ENCODE results near the gene PPM1J.

Gene PPM1J

GRCh38 chr1:112704934-112705627, 10.1 kb downstream of the PPM1J start:
- peak; percentile 73 for DNase-seq (ENCODE audit: low spot score)
- Mint-ChIP-seq H3K27me3 (ENCODE audit: low read depth) (peaks cover 12% of the 10 kb centered on the region), H3K4me3 (peak overlapping the region; percentile 87), H3K4me1 (ENCODE audit: low read depth) (peaks cover 59% of the 10 kb centered on the region), H3K9me3 (no peaks in the 10 kb centered on the region), H3K27ac (peak overlapping the region; percentile 93), H3K36me3 (ENCODE audit: low read depth) (peaks cover 18% of the 10 kb centered on the region)

- peaks cover 63% of the 10 kb centered on the region for H3K4me1 Mint-ChIP-seq (ENCODE audit: low read depth)
- H3K36me3 Mint-ChIP-seq (ENCODE audit: low read depth): peaks cover 25% of the 10 kb centered on the region
- peaks cover 10% of the 10 kb centered on the region for H3K27me3 Mint-ChIP-seq (ENCODE audit: low read depth)
- H3K4me3 Mint-ChIP-seq: peak overlapping the region; percentile 87
- DNase-seq (ENCODE audit: low spot score): peak; percentile 35
- H3K27ac Mint-ChIP-seq: peak overlapping the region; percentile 93
- H3K9me3 Mint-ChIP-seq: no peaks in the 10 kb centered on the region
Observed at GRCh38 chr1:112704391-112704933, 10.7 kb downstream of the PPM1J start.

GRCh38 chr1:112703706-112704105, 11.4 kb downstream of the PPM1J start:
- H3K9me3 Mint-ChIP-seq: no peaks in the 10 kb centered on the region
- peak overlapping the region; percentile 93 for H3K27ac Mint-ChIP-seq
- DNase-seq (ENCODE audit: low spot score): no peak
- peaks cover 5% of the 10 kb centered on the region for H3K27me3 Mint-ChIP-seq (ENCODE audit: low read depth)
- peaks cover 67% of the 10 kb centered on the region for H3K4me1 Mint-ChIP-seq (ENCODE audit: low read depth)
- peaks cover 31% of the 10 kb centered on the region for H3K36me3 Mint-ChIP-seq (ENCODE audit: low read depth)
- peak overlapping the region; percentile 87 for H3K4me3 Mint-ChIP-seq

GRCh38 chr1:112702420-112703261, 12.5 kb downstream of the PPM1J start:
- Mint-ChIP-seq H3K4me1 (ENCODE audit: low read depth) (peaks cover 63% of the 10 kb centered on the region), H3K27me3 (ENCODE audit: low read depth) (no peaks in the 10 kb centered on the region), H3K9me3 (no peaks in the 10 kb centered on the region), H3K36me3 (ENCODE audit: low read depth) (peaks cover 32% of the 10 kb centered on the region), H3K4me3 (peak overlapping the region; percentile 47), H3K27ac (peak overlapping the region; percentile 79)
- no peak for DNase-seq (ENCODE audit: low spot score)

- Mint-ChIP-seq H3K4me1 (ENCODE audit: low read depth) (peaks cover 61% of the 10 kb centered on the region), H3K4me3 (no peak overlapping the region), H3K27me3 (ENCODE audit: low read depth) (no peaks in the 10 kb centered on the region), H3K36me3 (ENCODE audit: low read depth) (peaks cover 34% of the 10 kb centered on the region), H3K27ac (peak overlapping the region; percentile 79), H3K9me3 (no peaks in the 10 kb centered on the region)
- no peak for DNase-seq (ENCODE audit: low spot score)
Observed at GRCh38 chr1:112702067-112702395, 13.1 kb downstream of the PPM1J start.

- Mint-ChIP-seq H3K4me3 (peak overlapping the region; percentile 59), H3K4me1 (ENCODE audit: low read depth) (peaks cover 61% of the 10 kb centered on the region), H3K36me3 (ENCODE audit: low read depth) (peaks cover 37% of the 10 kb centered on the region), H3K27ac (peak overlapping the region; percentile 91), H3K27me3 (ENCODE audit: low read depth) (no peaks in the 10 kb centered on the region), H3K9me3 (no peaks in the 10 kb centered on the region)
- DNase-seq (ENCODE audit: low spot score): no peak
Observed at GRCh38 chr1:112701227-112702066, 13.7 kb downstream of the PPM1J start.

DNA sequence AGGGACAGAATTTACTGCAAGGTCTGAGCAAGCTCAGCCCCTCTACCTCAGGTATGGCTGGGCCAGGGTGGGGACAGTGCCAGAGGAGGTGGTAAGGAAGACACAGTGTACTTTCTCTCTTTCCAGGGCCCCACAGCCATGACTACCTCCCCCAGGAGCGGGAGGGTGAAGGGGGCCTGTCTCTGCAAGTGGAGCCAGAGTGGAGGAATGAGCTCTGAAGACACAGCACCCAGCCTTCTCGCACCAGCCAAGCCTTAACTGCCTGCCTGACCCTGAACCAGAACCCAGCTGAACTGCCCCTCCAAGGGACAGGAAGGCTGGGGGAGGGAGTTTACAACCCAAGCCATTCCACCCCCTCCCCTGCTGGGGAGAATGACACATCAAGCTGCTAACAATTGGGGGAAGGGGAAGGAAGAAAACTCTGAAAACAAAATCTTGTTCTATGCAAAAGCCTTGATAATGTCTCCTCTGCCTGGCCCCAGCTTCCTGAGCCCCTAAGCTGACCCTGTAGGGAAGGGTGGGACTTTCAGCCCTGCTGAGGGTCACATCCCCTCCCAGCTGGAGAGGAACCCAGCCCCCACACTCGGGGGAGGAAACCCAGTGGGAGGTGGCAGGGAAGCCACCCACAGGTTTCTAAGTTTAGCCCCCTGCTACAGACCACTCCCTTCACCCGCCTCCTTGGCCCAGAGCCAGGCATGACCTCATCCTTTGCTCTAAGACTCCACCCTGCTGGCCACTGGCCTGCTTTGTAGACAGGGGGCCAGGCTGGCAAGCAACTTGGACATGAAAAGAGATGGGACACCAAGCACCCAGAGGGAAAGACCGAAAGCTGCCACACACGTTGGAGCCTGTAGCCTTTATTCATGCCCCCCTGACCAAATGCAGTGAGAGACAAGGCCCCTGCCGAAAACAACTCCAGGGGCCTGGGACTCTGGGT, 14.6 kb downstream of the PPM1J start:
- Mint-ChIP-seq H3K27ac (peak overlapping the region; percentile 91), H3K36me3 (ENCODE audit: low read depth) (peaks cover 37% of the 10 kb centered on the region), H3K4me3 (peak overlapping the region; percentile 59), H3K27me3 (ENCODE audit: low read depth) (no peaks in the 10 kb centered on the region), H3K4me1 (ENCODE audit: low read depth) (peaks cover 57% of the 10 kb centered on the region), H3K9me3 (no peaks in the 10 kb centered on the region)
- DNase-seq (ENCODE audit: low spot score): peak; percentile 64

GRCh38 chr1:112699425-112700144, 15.5 kb downstream of the PPM1J start:
- no peak for DNase-seq (ENCODE audit: low spot score)
- H3K27me3 Mint-ChIP-seq (ENCODE audit: low read depth): no peaks in the 10 kb centered on the region
- no peak overlapping the region for H3K4me3 Mint-ChIP-seq
- peak overlapping the region; percentile 91 for H3K27ac Mint-ChIP-seq
- no peaks in the 10 kb centered on the region for H3K9me3 Mint-ChIP-seq
- H3K36me3 Mint-ChIP-seq (ENCODE audit: low read depth): peaks cover 41% of the 10 kb centered on the region
- H3K4me1 Mint-ChIP-seq (ENCODE audit: low read depth): peaks cover 48% of the 10 kb centered on the region

- Mint-ChIP-seq H3K9me3 (no peaks in the 10 kb centered on the region), H3K27ac (no peak overlapping the region), H3K27me3 (ENCODE audit: low read depth) (no peaks in the 10 kb centered on the region), H3K4me3 (no peak overlapping the region), H3K4me1 (ENCODE audit: low read depth) (peaks cover 39% of the 10 kb centered on the region), H3K36me3 (ENCODE audit: low read depth) (peaks cover 41% of the 10 kb centered on the region)
- no peak for DNase-seq (ENCODE audit: low spot score)
Observed at GRCh38 chr1:112698366-112699310, 16.5 kb downstream of the PPM1J start.

DNA sequence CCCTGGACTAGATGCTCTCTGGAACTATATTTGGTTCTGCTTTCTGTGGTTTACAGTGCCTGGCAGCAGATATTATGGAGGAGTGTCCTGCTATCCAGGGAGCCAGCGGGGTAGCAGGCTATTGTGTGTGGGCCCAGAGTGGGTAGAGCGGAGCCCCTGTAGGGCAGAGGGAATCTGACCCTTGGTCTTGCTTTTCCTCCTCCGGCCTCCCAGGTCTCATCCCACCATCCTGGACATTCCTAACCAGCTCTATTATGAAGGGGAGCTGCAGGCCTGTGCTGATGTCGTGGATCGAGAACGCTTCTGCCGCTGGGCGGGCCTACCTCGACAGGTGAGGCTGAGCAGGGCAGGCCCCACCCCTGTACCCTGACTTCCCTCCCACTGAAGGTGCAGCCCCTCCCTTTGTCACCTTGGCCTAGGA, 17.3 kb downstream of the PPM1J start:
- Mint-ChIP-seq H3K4me1 (ENCODE audit: low read depth) (peaks cover 34% of the 10 kb centered on the region), H3K4me3 (no peak overlapping the region), H3K27me3 (ENCODE audit: low read depth) (no peaks in the 10 kb centered on the region), H3K27ac (no peak overlapping the region), H3K36me3 (ENCODE audit: low read depth) (peaks cover 40% of the 10 kb centered on the region), H3K9me3 (no peaks in the 10 kb centered on the region)
- no peak for DNase-seq (ENCODE audit: low spot score)

- H3K27me3 Mint-ChIP-seq (ENCODE audit: low read depth): no peaks in the 10 kb centered on the region
- peaks cover 39% of the 10 kb centered on the region for H3K36me3 Mint-ChIP-seq (ENCODE audit: low read depth)
- no peaks in the 10 kb centered on the region for H3K9me3 Mint-ChIP-seq
- no peak for DNase-seq (ENCODE audit: low spot score)
- peaks cover 24% of the 10 kb centered on the region for H3K4me1 Mint-ChIP-seq (ENCODE audit: low read depth)
- H3K4me3 Mint-ChIP-seq: no peak overlapping the region
- H3K27ac Mint-ChIP-seq: peak overlapping the region; percentile 36
Observed at GRCh38 chr1:112696578-112697314, 18.4 kb downstream of the PPM1J start.
